ENCODE data around the gene FNDC11.

- TF ChIP-seq POLR2A (IDR thresholded peaks at IDR 0.05) = no peak
- no peak for TF ChIP-seq POLR2AphosphoS5 (IDR thresholded peaks at IDR 0.05)
- TF ChIP-seq CTCF (IDR thresholded peaks at IDR 0.05) = no peak
- TF ChIP-seq EP300 (IDR thresholded peaks at IDR 0.05; ENCODE audit: low read depth) = no peak
Measured at GRCh38 chr20:63594043-63594561, 40.1 kb downstream of the FNDC11 start.

Measured in transverse colon (tissue), 4 donors.